Measurements from ENCODE around the gene ZG16B.

ZG16B gene

GRCh38 chr16:2808181-2808580, 21.9 kb upstream of the ZG16B start:
- DNase-seq: no peak

GRCh38 chr16:2809149-2809760, 20.8 kb upstream of the ZG16B start:
- DNase-seq: no peak

- DNase-seq: no peak
These were observed 19.5 kb upstream of the ZG16B start for GRCh38 chr16:2810651-2811050.

- no peak for DNase-seq
These were observed 18.2 kb upstream of the ZG16B start for GRCh38 chr16:2811703-2812471.

- DNase-seq: no peak
These were observed 16.3 kb upstream of the ZG16B start for GRCh38 chr16:2813771-2814221.

GRCh38 chr16:2814551-2815298, 15.4 kb upstream of the ZG16B start:
- DNase-seq: no peak

- no peak for DNase-seq
These were observed 14.8 kb upstream of the ZG16B start for GRCh38 chr16:2815299-2815771.

- DNase-seq: peak; percentile 65
These were observed 13.3 kb upstream of the ZG16B start, which contains the start of gene PRSS21 for GRCh38 chr16:2816751-2817339. Gene PRSS21, plus strand, starts transcription at chr16:2817237. Its CDS starts 32 bp downstream, at chr16:2817269.

GRCh38 chr16:2817340-2818271, 12.5 kb upstream of the ZG16B start:
- no peak for DNase-seq

GRCh38 chr16:2818272-2818876, 11.7 kb upstream of the ZG16B start:
- DNase-seq: no peak

- no peak for DNase-seq
These were observed 10.7 kb upstream of the ZG16B start for GRCh38 chr16:2819179-2819938.

- DNase-seq: no peak
These were observed 9.9 kb upstream of the ZG16B start for GRCh38 chr16:2819939-2820835.

GRCh38 chr16:2820836-2821486, 9.1 kb upstream of the ZG16B start:
- DNase-seq: no peak

GRCh38 chr16:2821487-2822157, 8.5 kb upstream of the ZG16B start:
- DNase-seq: no peak

- no peak for DNase-seq
These were observed 8.0 kb upstream of the ZG16B start for GRCh38 chr16:2822158-2822495.

- DNase-seq: no peak
These were observed 7.6 kb upstream of the ZG16B start for GRCh38 chr16:2822496-2822895.

- no peak for DNase-seq
These were observed 5.5 kb upstream of the ZG16B start for GRCh38 chr16:2824626-2825025.

- no peak for DNase-seq
These were observed 4.9 kb upstream of the ZG16B start for GRCh38 chr16:2825049-2825742.

Measured in activated CD4-positive, alpha-beta T cell treated with anti-CD3 and anti-CD28 coated beads, Interleukin-2, Interleukin-6, amounts not matched to agents 100 ng/mL and 50 ng/mL, durations not matched to agents 16 hours and 8 hours (primary cell).